ENCODE results near the gene TRAM1L1. TPM values are rescaled to one million over a fixed set of nuclear protein-coding genes. Genes with fewer than 3 reads are reported as not detected.

TRAM1L1 gene
- total RNA-seq, 2 donors from 2014 or later, result 1.8 to 5.0 TPM

GRCh38 chr4:117096462-117096861, 11.1 kb upstream of the TRAM1L1 start:
- Histone ChIP-seq H3K9ac (ENCODE audit: extremely low read depth, low read length, poor library complexity, severe bottlenecking) (no peak overlapping the region), H3K27me3 (ENCODE audit: control insufficient read depth, insufficient read depth, low read length, poor library complexity, severe bottlenecking) (no peaks in the 10 kb centered on the region), H3K36me3 (ENCODE audit: control insufficient read depth, insufficient read depth, low read length) (no peaks in the 10 kb centered on the region), H3K4me1 (ENCODE audit: control insufficient read depth, insufficient read depth, low read length) (no peaks in the 10 kb centered on the region), H3K9me3 (ENCODE audit: control insufficient read depth, low read length) (no peaks in the 10 kb centered on the region), H3K27ac (ENCODE audit: low read depth, low read length) (no peak overlapping the region), H3K4me3 (ENCODE audit: low read length) (no peak overlapping the region)
- no peak for DNase-seq
- H3K27ac Mint-ChIP-seq, result no peak overlapping the region
- 90 to 93% methylated on average over 4 to 5 of the region's 5 CpGs for whole genome bisulfite sequencing, 2 experiments (ENCODE audit: insufficient coverage in 1 of 2, insufficient read length in 1 of 2)
- H3K36me3 Mint-ChIP-seq (ENCODE audit: low read depth), result no peaks in the 10 kb centered on the region
- no peak overlapping the region for H3K4me3 Mint-ChIP-seq
- no peak for TF ChIP-seq CTCF (conservative IDR thresholded peaks at IDR 0.05)
- no peaks in the 10 kb centered on the region for H3K27me3 Mint-ChIP-seq (ENCODE audit: insufficient read depth)
- no peaks in the 10 kb centered on the region for H3K4me1 Mint-ChIP-seq
- H3K9me3 Mint-ChIP-seq, result no peaks in the 10 kb centered on the region

- H3K4me1 Mint-ChIP-seq, result no peaks in the 10 kb centered on the region
Measured at GRCh38 chr4:117093571-117093970, 8.2 kb upstream of the TRAM1L1 start.

GRCh38 chr4:117077760-117078159, 7.6 kb downstream of the TRAM1L1 start:
- Mint-ChIP-seq H3K27me3 (ENCODE audit: insufficient read depth) (no peaks in the 10 kb centered on the region), H3K9me3 (peaks cover 8% of the 10 kb centered on the region), H3K4me1 (peaks cover 11% of the 10 kb centered on the region), H3K4me3 (no peak overlapping the region), H3K27ac (no peak overlapping the region), H3K36me3 (ENCODE audit: low read depth) (no peaks in the 10 kb centered on the region)
- peaks cover 7% of the 10 kb centered on the region for H3K9me3 ChIP-seq (ENCODE audit: control insufficient read depth, low read length)
- no peaks in the 10 kb centered on the region for H3K27me3 ChIP-seq (ENCODE audit: control insufficient read depth, insufficient read depth, low read length, poor library complexity, severe bottlenecking)
- H3K4me3 ChIP-seq (ENCODE audit: low read length), result no peak overlapping the region
- no peak overlapping the region for H3K27ac ChIP-seq (ENCODE audit: low read depth, low read length)
- TF ChIP-seq CTCF (conservative IDR thresholded peaks at IDR 0.05), result no peak
- H3K9ac ChIP-seq (ENCODE audit: extremely low read depth, low read length, poor library complexity, severe bottlenecking), result no peak overlapping the region
- 91 to 100% methylated on average over 1 to 2 of the region's 2 CpGs for WGBS, 2 experiments (ENCODE audit: insufficient coverage in 1 of 2, insufficient read length in 1 of 2)
- no peak for DNase-seq
- H3K36me3 ChIP-seq (ENCODE audit: control insufficient read depth, insufficient read depth, low read length), result no peaks in the 10 kb centered on the region
- peaks cover 3% of the 10 kb centered on the region for H3K4me1 ChIP-seq (ENCODE audit: control insufficient read depth, insufficient read depth, low read length)

More at GRCh38 chr4:117093571-117093970, 8.2 kb upstream of the TRAM1L1 start:
- no peaks in the 10 kb centered on the region for H3K36me3 Mint-ChIP-seq (ENCODE audit: low read depth)
- Histone ChIP-seq H3K9ac (ENCODE audit: extremely low read depth, low read length, poor library complexity, severe bottlenecking) (no peak overlapping the region), H3K27ac (ENCODE audit: low read depth, low read length) (no peak overlapping the region), H3K4me3 (ENCODE audit: low read length) (no peak overlapping the region), H3K4me1 (ENCODE audit: control insufficient read depth, insufficient read depth, low read length) (no peaks in the 10 kb centered on the region), H3K36me3 (ENCODE audit: control insufficient read depth, insufficient read depth, low read length) (no peaks in the 10 kb centered on the region), H3K9me3 (ENCODE audit: control insufficient read depth, low read length) (no peaks in the 10 kb centered on the region), H3K27me3 (ENCODE audit: control insufficient read depth, insufficient read depth, low read length, poor library complexity, severe bottlenecking) (no peaks in the 10 kb centered on the region)
- no peaks in the 10 kb centered on the region for H3K27me3 Mint-ChIP-seq (ENCODE audit: insufficient read depth)
- no peak for TF ChIP-seq CTCF (conservative IDR thresholded peaks at IDR 0.05)
- H3K4me3 Mint-ChIP-seq, result no peak overlapping the region
- no peaks in the 10 kb centered on the region for H3K9me3 Mint-ChIP-seq
- no peak overlapping the region for H3K27ac Mint-ChIP-seq
- no peak for DNase-seq
